Heart left ventricle (tissue), 16 donors: ENCODE measurements around the gene SERTAD2. TPM values are rescaled to one million over a fixed set of nuclear protein-coding genes. Genes with fewer than 3 reads are reported as not detected.

Experiments
- ATAC-seq, 4 donors: fragments of 200-7000 bp; cut with Tn5 transposase; one replicate each; pipeline ENCODE4 v1.9.1; 2020 to 2022; ENCODE audit warnings: moderate library complexity in 4 of 4, mild to moderate bottlenecking in 3 of 4, moderate number of reproducible peaks in 1 of 4
- DNase-seq, 5 donors: peaks; one replicate each; pipeline ENCODE4 v3.0.0-alpha.2; 2020
- H3K27ac ChIP-seq, 12 donors: fragments of 200-600 bp; sonication (generic) in 4 of 12; one replicate each; pipeline versions ENCODE4 v1.5.0 to v1.8.0; 2016 to 2022; ENCODE audit warnings: mild to moderate bottlenecking in 2 of 12
- H3K27me3 ChIP-seq, 9 donors: fragments of 200-600 bp; sonication (generic) in 2 of 9; one replicate each; pipeline versions ENCODE4 v1.5.1 to v1.8.0; 2016 to 2022; ENCODE audit warnings: mild to moderate bottlenecking in 3 of 9
- H3K36me3 ChIP-seq, 9 donors: fragments of 200-600 bp; sonication (generic) in 2 of 9; one replicate each; pipeline versions ENCODE4 v1.5.0 to v1.8.0; 2018 to 2022; ENCODE audit warnings: mild to moderate bottlenecking in 2 of 9
- H3K4me1 ChIP-seq, 12 donors: fragments of 200-600 bp; sonication (generic) in 4 of 12; one replicate each; pipeline versions ENCODE4 v1.5.0 to v1.8.0; 2016 to 2022; ENCODE audit warnings: mild to moderate bottlenecking in 3 of 12
- H3K4me3 ChIP-seq, 12 donors: fragments of 200-600 bp; sonication (generic) in 4 of 12; one replicate each; pipeline versions ENCODE4 v1.5.0 to v1.8.0; 2017 to 2022; ENCODE audit warnings: mild to moderate bottlenecking in 9 of 12, moderate library complexity in 4 of 12
- H3K9me3 ChIP-seq, 12 donors: fragments of 200-600 bp; sonication (generic) in 4 of 12; one replicate each; pipeline versions ENCODE4 v1.5.0 to v1.8.0; 2016 to 2022; ENCODE audit warnings: mild to moderate bottlenecking in 1 of 12
- POLR2A ChIP-seq, 2 donors: fragments of 450-650 bp; IDR thresholded peaks; one replicate each; pipeline ENCODE4 v1.6.1; 2017; ENCODE audit warnings: antibody characterized with exemption in 2 of 2, mild to moderate bottlenecking in 2 of 2, moderate library complexity in 2 of 2
- whole genome bisulfite sequencing, 4 donors: extraction: QIAGEN DNeasy Blood & Tissue Kit in 2 of 4; methylation state at CpG; one replicate each; pipeline versions ENCODE4 v1.1.5 to v1.1.7; 2013 to 2018; 5-methylcytosine and 5-hydroxymethylcytosine counted together
- intact Hi-C, 10 donors: fragments of 100-400 bp; cut with DNase I; formaldehyde crosslinking; loops; one replicate each; pipeline versions ENCODE4 v1.11.1 to v1.14.2; 2022
- polyA plus RNA-seq, 2 donors: library from polyadenylated mRNA; stranded (reverse); fragments of 200-250 nt; gene quantifications; one replicate each; pipeline ENCODE4 v1.2.3, GENCODE V29; 2013
- total RNA-seq, 9 donors: library from RNA; depleted of rRNA in 2 of 9; stranded (reverse); fragments of >200 nt in 2 of 9; fragmentation: NEBNext Ultra II Directional in 3 of 9; extraction: Animal tissue kit (Norgen Biotek cat#: 25700) in 3 of 9; gene quantifications; one replicate each; pipeline versions ENCODE4 v1.1.0 to v1.2.4, GENCODE V29; 2016 to 2023
- TF ChIP-seq, protein P1 (sequence below), 12 donors: fragments of 200-600 bp; sonication (generic) in 4 of 12; IDR thresholded peaks; one replicate each; pipeline versions ENCODE4 v1.5.0 to v1.8.0; 2018 to 2022; ENCODE audit warnings: antibody characterized with exemption in 12 of 12, mild to moderate bottlenecking in 5 of 12
- donor health status: ischemic (EF 13 %, LVEDD 7.1; RV severe dilation, severe dysfunction).
- donor health status: healthy with polysubstance abuse.
- donor health status: DM: no; HTN: yes; CAD: no.
- donor health status: DM: no; HTN: no; CAD: no.
- donor health status: ischemic (EF 25% LVEDD 6.9; RV normal size, moderate dysfunction).
- donor health status: ischemic (EF 25% LVEDD 5.7; RV mildly dilated, moderate dysfunction).
- donor health status: healthy.
- donor health status: DM: yes; HTN: yes; CAD: no.
- donor health status: ischemic (EF 35%, LVEDD 5.7; RV mildly dilated, moderate dysfunction).
- donor health status: nonischemic (EF 11% LVEDD 7.7; RV severe dilation, severe dysfunction).
- donor health status: DM: yes; HTN: yes; CAD: no.
- donor health status: PGD.
- donor health status: ischemic (EF 29% LVEDD 5.4; RV normal size, mild dysfunction).
- donor health status: nonischemic (EF 23%, LVEDD 6.1; RV moderate dilation, normal function).

Gene SERTAD2
- total and polyA plus RNA-seq, 11 donors, result 5.1 to 21.6 (median 15.5) TPM

DNA sequence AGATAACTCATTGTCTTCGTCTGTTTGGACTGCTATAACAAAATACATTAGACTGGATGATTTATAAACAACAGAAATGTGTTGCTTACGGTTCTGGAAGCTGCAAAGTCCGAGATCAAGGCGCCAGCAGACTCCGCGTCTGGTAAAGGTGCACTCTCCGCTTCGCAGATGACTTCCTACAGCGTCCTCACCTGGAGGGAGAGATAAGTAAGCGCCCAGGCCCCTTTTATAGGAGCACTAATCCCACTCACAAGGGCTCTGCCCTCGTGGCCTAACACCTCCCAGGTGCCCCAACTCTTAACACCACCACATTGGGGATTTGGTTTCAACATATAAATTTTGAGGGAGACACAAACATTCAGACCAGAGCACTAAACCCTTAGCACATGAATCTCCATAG, 51.3 kb downstream of the SERTAD2 start:
- Histone ChIP-seq H3K27me3 (no peaks in the 10 kb centered on the region), H3K36me3 (no peaks in the 10 kb centered on the region), H3K27ac (no peak overlapping the region), H3K9me3 (peaks cover 0 to 3% (median 0%) of the 10 kb centered on the region in 12 donors), H3K4me1 (peaks cover 0 to 17% (median 2%) of the 10 kb centered on the region in 12 donors), H3K4me3 (no peak overlapping the region)
- TF ChIP-seq, protein P1, sequence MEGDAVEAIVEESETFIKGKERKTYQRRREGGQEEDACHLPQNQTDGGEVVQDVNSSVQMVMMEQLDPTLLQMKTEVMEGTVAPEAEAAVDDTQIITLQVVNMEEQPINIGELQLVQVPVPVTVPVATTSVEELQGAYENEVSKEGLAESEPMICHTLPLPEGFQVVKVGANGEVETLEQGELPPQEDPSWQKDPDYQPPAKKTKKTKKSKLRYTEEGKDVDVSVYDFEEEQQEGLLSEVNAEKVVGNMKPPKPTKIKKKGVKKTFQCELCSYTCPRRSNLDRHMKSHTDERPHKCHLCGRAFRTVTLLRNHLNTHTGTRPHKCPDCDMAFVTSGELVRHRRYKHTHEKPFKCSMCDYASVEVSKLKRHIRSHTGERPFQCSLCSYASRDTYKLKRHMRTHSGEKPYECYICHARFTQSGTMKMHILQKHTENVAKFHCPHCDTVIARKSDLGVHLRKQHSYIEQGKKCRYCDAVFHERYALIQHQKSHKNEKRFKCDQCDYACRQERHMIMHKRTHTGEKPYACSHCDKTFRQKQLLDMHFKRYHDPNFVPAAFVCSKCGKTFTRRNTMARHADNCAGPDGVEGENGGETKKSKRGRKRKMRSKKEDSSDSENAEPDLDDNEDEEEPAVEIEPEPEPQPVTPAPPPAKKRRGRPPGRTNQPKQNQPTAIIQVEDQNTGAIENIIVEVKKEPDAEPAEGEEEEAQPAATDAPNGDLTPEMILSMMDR (IDR thresholded peaks at IDR 0.05), result no peak
- WGBS, 4 donors, result 93 to 94% (median 94%) methylated on average over 11 of the region's 11 CpGs
- intact Hi-C loops, result no loop called here
- DNase-seq (no peak), ATAC-seq (no peak)

DNA sequence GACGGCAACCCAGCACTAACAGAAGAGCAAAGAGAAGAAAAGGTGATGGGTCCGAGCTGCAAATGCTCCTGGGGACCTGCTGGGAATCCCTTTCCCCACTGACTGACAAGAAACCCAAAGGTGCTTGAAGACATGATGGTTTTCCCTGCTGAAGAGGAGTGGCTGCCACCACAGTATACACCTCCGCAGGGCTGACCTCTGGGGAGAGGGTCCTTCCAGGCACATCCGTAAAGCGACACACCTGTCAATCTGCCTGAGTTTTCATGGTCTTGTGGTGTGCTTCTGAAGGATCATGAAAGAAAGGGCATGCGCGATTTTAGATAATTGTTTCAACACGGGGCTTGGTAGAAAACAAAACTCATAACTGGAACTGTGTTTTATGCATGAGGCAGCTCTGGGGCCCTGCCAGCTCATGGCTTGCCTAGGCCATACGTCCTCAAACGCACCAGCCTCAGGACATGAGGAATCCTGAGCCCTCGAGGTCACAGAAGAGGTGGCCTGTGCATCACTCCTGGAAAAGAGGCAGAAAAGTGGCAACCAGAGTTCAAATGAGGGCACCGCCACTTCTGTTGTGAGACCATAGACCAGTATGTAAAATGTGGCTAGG, 51.8 kb downstream of the SERTAD2 start:
- H3K4me3 ChIP-seq, result no peak overlapping the region
- no peak overlapping the region for H3K27ac ChIP-seq
- no peaks in the 10 kb centered on the region for H3K36me3 ChIP-seq
- WGBS, 4 donors, result 83 to 86% (median 85%) methylated on average over 12 of the region's 12 CpGs
- peaks cover 0 to 3% (median 0%) of the 10 kb centered on the region in 12 donors for H3K9me3 ChIP-seq
- H3K4me1 ChIP-seq, result peaks cover 0 to 13% (median 0%) of the 10 kb centered on the region in 12 donors
- intact Hi-C loops, result no loop called here
- DNase-seq (no peak), ATAC-seq (no peak)
- no peak for TF ChIP-seq POLR2A (IDR thresholded peaks at IDR 0.05)
- TF ChIP-seq, protein P1 (IDR thresholded peaks at IDR 0.05), result no peak
- H3K27me3 ChIP-seq, result no peaks in the 10 kb centered on the region

DNA sequence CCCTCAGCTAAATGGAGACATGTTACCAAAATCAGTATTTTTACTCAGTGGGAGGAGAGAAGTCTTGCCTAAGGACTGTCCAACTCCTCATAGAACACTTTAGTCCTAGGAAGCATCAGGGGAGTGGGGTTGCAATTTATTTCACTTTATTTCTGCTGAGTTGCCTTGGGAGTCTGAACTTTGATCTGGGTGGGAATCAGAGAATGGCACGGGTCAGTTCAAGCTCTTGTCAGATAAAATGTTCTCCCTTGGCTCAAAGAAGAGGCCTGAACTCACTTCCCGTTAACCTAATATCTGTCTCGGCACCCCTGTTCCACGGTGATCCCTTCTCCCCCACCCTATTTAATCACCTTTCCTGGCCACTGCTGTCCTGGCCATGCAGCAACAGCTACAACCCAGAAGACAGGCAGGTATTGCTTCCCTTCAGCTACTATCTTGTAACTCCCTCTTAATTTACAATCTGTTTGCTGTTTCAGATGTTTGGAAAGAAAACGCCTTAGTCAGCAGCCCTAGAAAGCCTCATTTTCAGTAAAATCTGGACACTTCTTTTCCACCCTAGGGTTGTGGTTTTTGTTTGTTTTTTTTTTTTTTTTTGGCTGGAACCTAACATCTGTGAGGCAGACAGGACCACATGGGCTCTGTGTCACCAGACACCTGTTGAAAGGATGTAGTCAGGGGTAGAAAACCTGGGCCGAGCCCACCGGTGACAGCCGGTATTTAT, 52.5 kb downstream of the SERTAD2 start:
- no peaks in the 10 kb centered on the region for H3K36me3 ChIP-seq
- H3K9me3 ChIP-seq, result peaks cover 0 to 3% (median 0%) of the 10 kb centered on the region in 12 donors
- no peaks in the 10 kb centered on the region for H3K27me3 ChIP-seq
- no peak for DNase-seq
- no peak overlapping the region for H3K27ac ChIP-seq
- no peak for ATAC-seq
- peaks cover 0 to 6% (median 0%) of the 10 kb centered on the region in 12 donors for H3K4me1 ChIP-seq
- intact Hi-C loops, result no loop called here
- no peak overlapping the region for H3K4me3 ChIP-seq
- WGBS, 4 donors, result 84 to 85% (median 85%) methylated on average over 8 of the region's 8 CpGs
- TF ChIP-seq, protein P1 (IDR thresholded peaks at IDR 0.05), result no peak
- no peak for TF ChIP-seq POLR2A (IDR thresholded peaks at IDR 0.05)

DNA sequence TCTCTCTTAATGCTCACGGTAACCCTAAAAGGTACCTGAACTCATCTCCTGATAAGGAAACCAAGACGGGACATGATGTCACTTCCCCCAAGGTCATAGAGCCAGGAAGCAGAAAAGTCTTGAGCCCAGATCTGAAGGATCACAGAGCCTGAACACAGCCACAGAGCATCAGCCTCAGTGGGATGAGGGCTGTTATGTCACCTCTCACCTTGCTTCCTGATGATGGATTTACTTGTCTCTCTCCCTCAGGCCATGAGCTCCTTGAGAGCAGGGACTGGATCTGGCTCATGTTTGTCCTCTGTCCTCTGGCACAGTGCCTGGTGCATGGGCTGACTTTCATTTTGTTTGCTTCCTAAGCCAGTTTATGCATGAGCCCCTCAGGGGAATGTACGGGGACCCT, 54.2 kb downstream of the SERTAD2 start:
- peak in 2 of 4 donors; percentile 29 to 31 for ATAC-seq

More for the DNA sequence above, 54.2 kb downstream of the SERTAD2 start:
- Histone ChIP-seq H3K27me3 (no peaks in the 10 kb centered on the region), H3K4me3 (no peak overlapping the region), H3K36me3 (no peaks in the 10 kb centered on the region), H3K4me1 (peaks cover 0 to 9% (median 3%) of the 10 kb centered on the region in 12 donors), H3K9me3 (peaks cover 0 to 3% (median 0%) of the 10 kb centered on the region in 12 donors), H3K27ac (no peak overlapping the region)
- DNase-seq, result no peak
- intact Hi-C loops, result loop anchor here in 5 of 10 donors (5.0 to 10.0 kb wide), 4 partner anchors 38 to 445 kb away; no protein-coding TSS in a partner anchor
- WGBS, 4 donors, result 26 to 35% (median 31%) methylated on average over 3 of the region's 3 CpGs
- TF ChIP-seq POLR2A (IDR thresholded peaks at IDR 0.05), result no peak
- TF ChIP-seq, protein P1 (IDR thresholded peaks at IDR 0.05), result no peak
